HepG2 (cell line): ENCODE results near the gene UGT3A2. TPM values are rescaled to one million over a fixed set of nuclear protein-coding genes. Genes with fewer than 3 reads are reported as not detected.
A peak's percentile ranks its signal among the peaks of the same experiment; 100 is the strongest.

Experiments
- ATAC-seq: fragments of 200-7000 bp; cut with Tn5 transposase; 3 replicates; pipeline ENCODE4 v1.9.1; 2020; ENCODE audit warnings: mild to moderate bottlenecking, moderate library complexity
- BruUV-seq: library from RNA; stranded (reverse); fragments of 400-500 nt; replicated peaks from 2 replicates; lab custom pipeline; 2021; lab: Mats Ljungman, UMichigan
- CTCF ChIA-PET: fragments of 300-600 bp; formaldehyde crosslinking; extraction: SDS; loops from one replicate; lab custom pipeline; 2021; ENCODE audit warnings: low total read pairs, inconsistent platforms, low intra/inter-chr PET ratio; lab: Yijun Ruan, JAX
- POLR2A ChIA-PET: fragments of 350-600 bp; sonication (Branson Sonifier 250); formaldehyde crosslinking; loops from one replicate; lab custom pipeline; 2020; ENCODE audit warnings: antibody characterized with exemption, inconsistent platforms; lab: Yijun Ruan, JAX
- DNase-seq: peaks from one replicate; pipeline ENCODE4 v3.0.0-alpha.2; 2015; ENCODE audit warnings: low spot score
- FAIRE-seq: peaks from 3 replicates; lab custom pipeline; 2011; peaks lifted over from hg19 to GRCh38; lab: Jason Lieb, UNC
- H2AFZ ChIP-seq: one replicate; pipeline ENCODE4 v1.6.1; 2011; ENCODE audit warnings: low read length, inconsistent platforms
- H3K27ac ChIP-seq: fragments of 300-600 bp; 3 replicates; pipeline ENCODE4 v1.8.0; 2011; ENCODE audit warnings: mixed run types, mild to moderate bottlenecking, mixed read lengths, low read length, inconsistent platforms; ENCODE audit not compliant: insufficient read depth; ENCODE audit errors: extremely low read length
- H3K27me3 ChIP-seq, 2 experiments: fragments of 200-600 bp in 1 of 2; 2 replicates in 1 of 2; 3 replicates in 1 of 2; pipeline versions ENCODE4 v1.6.0 to v1.8.0; 2011; ENCODE audit warnings: low read length in 2 of 2, mild to moderate bottlenecking in 2 of 2, moderate library complexity in 2 of 2, inconsistent platforms in 1 of 2; ENCODE audit not compliant: insufficient read depth in 2 of 2, control insufficient read depth in 1 of 2
- H3K36me3 ChIP-seq, 2 experiments: fragments of 200-600 bp in 1 of 2; replicated peaks in 1 of 2; 2 replicates in 1 of 2; 3 replicates in 1 of 2; pipeline versions ENCODE4 v1.5.1 to v1.8.0; 2011; ENCODE audit warnings: low read length in 2 of 2, inconsistent platforms in 1 of 2; ENCODE audit not compliant: insufficient read depth in 2 of 2, control insufficient read depth in 1 of 2
- H3K4me1 ChIP-seq: 2 replicates; pipeline ENCODE4 v1.5.1; 2012; ENCODE audit warnings: low read length, inconsistent platforms; ENCODE audit not compliant: insufficient read depth
- H3K4me2 ChIP-seq: 2 replicates; pipeline ENCODE4 v1.6.0; 2011; ENCODE audit warnings: low read depth, low read length, inconsistent platforms
- H3K4me3 ChIP-seq, 3 experiments: fragments of 200-600 bp in 1 of 3; sonication (generic), shearing (Covaris generic) in 1 of 3; replicated peaks in 1 of 3; 2 replicates each; pipeline ENCODE4 v1.5.1; 2011 to 2016; ENCODE audit warnings: low read length in 3 of 3, inconsistent platforms in 2 of 3, low read depth in 2 of 3, mild to moderate bottlenecking in 2 of 3, control low read depth in 1 of 3, mixed read lengths in 1 of 3; ENCODE audit not compliant: insufficient read depth in 1 of 3
- H3K79me2 ChIP-seq: one replicate; pipeline ENCODE4 v1.6.1; 2011; ENCODE audit warnings: low read length, inconsistent platforms; ENCODE audit not compliant: insufficient read depth
- H3K9ac ChIP-seq: 2 replicates; pipeline ENCODE4 v1.6.0; 2011; ENCODE audit warnings: mild to moderate bottlenecking, low read depth, low read length, inconsistent platforms; ENCODE audit not compliant: insufficient read depth
- H3K9me3 ChIP-seq: 2 replicates; pipeline ENCODE4 v1.5.1; 2012; ENCODE audit warnings: mild to moderate bottlenecking, low read length
- H4K20me1 ChIP-seq: 2 replicates; pipeline ENCODE4 v1.6.0; 2011; ENCODE audit warnings: inconsistent platforms, mild to moderate bottlenecking, low read length, moderate library complexity; ENCODE audit not compliant: insufficient read depth
- CSRNP2 ChIP-seq: sonication (generic); formaldehyde crosslinking; conservative IDR thresholded peaks from 2 replicates; pipeline ENCODE4 v1.8.0; 2022; ENCODE audit warnings: low read depth, missing genetic modification reagents
- ELF1 ChIP-seq: sonication (generic); formaldehyde crosslinking; IDR thresholded peaks from 2 replicates; pipeline ENCODE4 v1.4.0; 2020; ENCODE audit warnings: missing genetic modification reagents
- IRF1 ChIP-seq: sonication (generic); formaldehyde crosslinking; IDR thresholded peaks from 2 replicates; pipeline ENCODE4 v1.4.0; 2020; ENCODE audit warnings: low read depth, mild to moderate bottlenecking, missing genetic modification reagents
- JDP2 ChIP-seq: sonication (generic); formaldehyde crosslinking; IDR thresholded peaks from 2 replicates; pipeline ENCODE4 v1.8.1; 2022; ENCODE audit warnings: missing genetic modification reagents, borderline replicate concordance
- PLRG1 ChIP-seq: fragments of 450-650 bp; conservative IDR thresholded peaks from 2 replicates; pipeline ENCODE4 v1.6.1; 2016
- SMC3 ChIP-seq: IDR thresholded peaks from 2 replicates; pipeline ENCODE4 v1.6.1; 2011; ENCODE audit warnings: low read length, improper control_type of control experiment
- SOX6 ChIP-seq, 2 experiments: fragments of 450-650 bp in 1 of 2; sonication (generic) in 1 of 2; formaldehyde crosslinking in 1 of 2; IDR thresholded peaks; 2 replicates each; pipeline versions ENCODE4 v1.4.0 to v1.6.1; 2017 to 2020; ENCODE audit warnings: antibody characterized with exemption in 1 of 2, mild to moderate bottlenecking in 1 of 2, missing genetic modification reagents in 1 of 2
- ZBTB39 ChIP-seq: sonication (generic); formaldehyde crosslinking; IDR thresholded peaks from 2 replicates; pipeline ENCODE4 v1.5.0; 2020; ENCODE audit warnings: missing genetic modification reagents
- ZIK1 ChIP-seq: sonication (generic); formaldehyde crosslinking; IDR thresholded peaks from 2 replicates; pipeline ENCODE4 v1.5.0; 2020; ENCODE audit warnings: mild to moderate bottlenecking, low read depth, missing genetic modification reagents, borderline replicate concordance
- ZNF337 ChIP-seq: sonication (generic); formaldehyde crosslinking; IDR thresholded peaks from 2 replicates; pipeline ENCODE4 v1.5.1; 2020; ENCODE audit warnings: missing genetic modification reagents, low read depth, mild to moderate bottlenecking, borderline replicate concordance
- ZNF343 ChIP-seq: sonication (generic); formaldehyde crosslinking; IDR thresholded peaks from 2 replicates; pipeline ENCODE4 v1.4.0; 2020; ENCODE audit warnings: mild to moderate bottlenecking, missing genetic modification reagents
- ZNF362 ChIP-seq: sonication (generic); formaldehyde crosslinking; IDR thresholded peaks from 2 replicates; pipeline ENCODE4 v1.4.0; 2020; ENCODE audit warnings: missing genetic modification reagents, mild to moderate bottlenecking, borderline replicate concordance
- WGBS: methylation state at CpG from one replicate; pipeline ENCODE4 v1.1.6; 2017; ENCODE audit warnings: low lambda C conversion rate; 5-methylcytosine and 5-hydroxymethylcytosine counted together
- in situ Hi-C: cut with HindIII; loops from 2 replicates; pipeline ENCODE4 v1.10.0; 2017; ENCODE audit warnings: low pct_unique_long_range_greater_than_20kb; ENCODE audit not compliant: extremely low pct_ligation_motif_present
- intact Hi-C: fragments of 100-400 bp; cut with micrococcal nuclease; formaldehyde crosslinking; loops from one replicate; pipeline ENCODE4 v1.10.0; 2022; ENCODE audit not compliant: unreplicated experiment
- polyA plus RNA-seq, 8 experiments: library from polyadenylated mRNA; depleted of rRNA in 3 of 8; stranded (reverse) in 7 of 8; unstranded in 1 of 8; fragments of >200 nt; fragmentation: Illumina TruSeq in 4 of 8; extraction: Trizol in 4 of 8; gene quantifications; 2 replicates each; pipeline versions ENCODE4 v1.2.1 to v1.2.3, GENCODE V29; 2011 to 2016; ENCODE audit warnings: low read depth in 4 of 8, missing spikeins in 1 of 8, mixed read lengths in 1 of 8; ENCODE audit not compliant: insufficient read depth in 1 of 8
- total RNA-seq, 5 experiments: library from RNA; depleted of rRNA; stranded (reverse); fragments of >200 nt; fragmentation: Illumina TruSeq; extraction: Trizol; gene quantifications; 2 replicates each; pipeline ENCODE4 v1.2.3, GENCODE V29; 2016; ENCODE audit warnings: low read depth in 1 of 5

The UGT3A2 gene
- total and polyA plus RNA-seq, 2 of the 13 experiments (the other 11 are each of a cell fraction or from before 2014, with no cell fraction given): not detected

- TF ChIP-seq ZIK1 (no peak), SMC3 (peak; percentile 28; the same call in 1 of the 2 replicates)
Observed at GRCh38 chr5:36073595-36074216, 7.0 kb upstream of the UGT3A2 start (continued).

GRCh38 chr5:36070687-36071571, 4.2 kb upstream of the UGT3A2 start:
- no peaks in the 10 kb centered on the region for H4K20me1 ChIP-seq
- H3K27me3 ChIP-seq: peaks cover 2 to 12% of the 10 kb centered on the region in 2 experiments; a peak in 3 of 5 replicates
- DNase-seq (no peak), FAIRE-seq (no peak), ATAC-seq (peak; percentile 44; the same call in 2 of the 3 replicates)
- WGBS: 16% methylated on average over 9 of the region's 9 CpGs
- no peaks in the 10 kb centered on the region for H3K36me3 ChIP-seq
- intact Hi-C loops: loop anchor here (10.0 kb wide), 2 partner anchors 434 to 624 kb away; no protein-coding TSS in a partner anchor
- 0 out of 2 replicates have a peak overlapping the region, but pooled peaks have one; percentile 2 for H3K9ac ChIP-seq
- BruUV-seq: no TSS peak
- no peaks in the 10 kb centered on the region for H3K9me3 ChIP-seq
- in situ Hi-C loops: loop anchor here (25.0 kb wide), 1 partner anchor 616 kb away; no protein-coding TSS in a partner anchor
- no peak overlapping the region; a peak in 1 of 6 replicates for H3K4me3 ChIP-seq
- peak overlapping the region; percentile 28 for H3K4me2 ChIP-seq
- no peaks in the 10 kb centered on the region for H3K79me2 ChIP-seq
- no peak overlapping the region for H3K27ac ChIP-seq
- H2AFZ ChIP-seq: no peak overlapping the region
- CTCF ChIA-PET: no interaction called here
- H3K4me1 ChIP-seq: 0 out of 2 replicates have a peak, but pooled peaks cover 6% of the 10 kb centered on the region
- POLR2A ChIA-PET: no interaction called here
- no peak for TF ChIP-seq ZBTB39 (CRISPR knock-in tag)
- TF ChIP-seq JDP2 (CRISPR knock-in tag): no peak
- no peak for TF ChIP-seq ZNF343
- TF ChIP-seq CSRNP2 (CRISPR knock-in tag): no peak
- no peak for TF ChIP-seq ELF1
- no peak for TF ChIP-seq ZNF362 (CRISPR knock-in tag)
- no peak for TF ChIP-seq SOX6 (IDR thresholded peaks at IDR 0.05)
- no peak for TF ChIP-seq SOX6 (CRISPR knock-in tag; IDR thresholded peaks at IDR 0.05)
- TF ChIP-seq ZNF337 (CRISPR knock-in tag): no peak
- TF ChIP-seq IRF1 (CRISPR knock-in tag): no peak
- TF ChIP-seq PLRG1: no peak
